NCI-H187 (cell line): ENCODE measurements around the gene HDAC9.

Experiments used
- DNase-seq, 2 experiments: peaks; one replicate each; lab custom pipeline; 2025; lab: John Stamatoyannopoulos, UW

HDAC9 gene

GRCh38 chr7:18558503-18558902, 63.0 kb downstream of the HDAC9 start:
- no peak for DNase-seq

DNA sequence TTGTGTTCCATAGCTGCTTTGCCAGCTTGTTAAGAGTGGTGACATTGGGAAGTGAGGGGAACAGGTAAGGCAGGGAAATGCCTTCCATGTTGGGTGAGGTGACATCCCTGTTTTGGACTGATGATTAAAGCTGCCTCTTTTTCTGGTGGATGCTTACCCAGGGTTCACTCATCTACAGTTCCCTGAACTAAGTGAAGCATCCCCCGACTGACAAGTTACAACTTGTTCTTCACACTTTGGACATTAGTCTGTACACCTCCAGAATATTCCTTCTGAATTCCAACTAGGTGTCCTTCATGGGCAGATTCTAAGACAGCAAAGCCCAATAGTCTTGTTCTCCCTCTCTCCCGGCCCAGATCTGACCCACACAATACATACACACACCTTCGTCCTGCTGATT, 63.4 kb downstream of the HDAC9 start:
- DNase-seq: no peak

DNA sequence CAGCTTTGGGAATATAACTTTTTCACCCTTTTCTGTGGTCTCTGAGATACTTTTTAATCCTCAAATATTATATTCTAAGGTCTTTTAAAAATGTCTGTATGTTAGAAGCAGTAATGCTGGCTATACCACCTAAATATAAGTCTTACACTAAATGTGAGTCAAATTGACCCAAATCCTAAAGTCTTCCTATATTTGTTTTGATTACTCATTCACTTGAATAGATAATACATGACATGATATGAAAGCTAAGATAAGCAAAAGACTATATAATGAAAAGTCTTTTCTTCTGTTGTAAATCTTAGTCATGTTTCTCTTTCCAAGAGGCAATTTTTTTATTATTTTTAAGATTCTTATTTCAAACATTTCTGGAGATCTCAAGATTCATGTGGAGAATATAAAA, 64.2 kb downstream of the HDAC9 start:
- no peak for DNase-seq

DNA sequence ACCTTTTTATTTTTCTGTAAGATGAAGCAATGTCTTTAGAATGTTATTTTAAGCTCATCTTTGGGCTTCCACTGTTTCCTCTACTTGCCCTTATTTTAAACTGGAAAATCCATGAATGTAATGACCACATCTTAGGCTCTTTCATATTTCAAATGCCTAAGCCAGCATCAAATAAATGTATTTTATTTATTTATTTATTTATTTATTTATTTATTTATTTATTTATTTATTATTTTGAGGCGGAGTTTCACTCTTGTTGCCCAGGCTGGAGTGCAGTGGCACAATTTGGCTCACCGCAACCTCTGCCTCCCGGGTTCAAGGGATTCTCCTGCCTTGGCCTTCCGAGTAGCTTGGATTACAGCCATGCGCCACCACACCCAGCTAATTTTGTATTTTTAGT, 69.2 kb downstream of the HDAC9 start:
- no peak for DNase-seq

DNA sequence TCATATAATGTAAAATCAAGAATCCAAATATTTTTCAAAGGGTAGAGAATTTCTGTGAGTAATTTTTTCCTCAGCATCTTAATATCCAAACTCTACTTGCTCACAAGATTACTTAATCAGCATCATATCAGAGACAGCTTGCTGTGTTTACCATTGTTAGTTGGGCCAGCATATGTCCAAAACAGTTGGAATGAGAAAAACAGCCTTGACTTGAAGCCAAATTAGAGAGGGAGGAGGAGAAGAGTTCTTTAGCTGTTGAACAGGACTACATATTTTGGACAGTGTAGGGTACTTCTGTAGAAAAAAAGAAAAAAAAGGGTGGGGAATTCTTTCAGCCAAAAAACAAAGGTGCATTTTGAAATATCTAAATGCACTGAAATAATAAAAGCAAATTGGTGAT, 69.8 kb downstream of the HDAC9 start:
- no peak for DNase-seq

DNA sequence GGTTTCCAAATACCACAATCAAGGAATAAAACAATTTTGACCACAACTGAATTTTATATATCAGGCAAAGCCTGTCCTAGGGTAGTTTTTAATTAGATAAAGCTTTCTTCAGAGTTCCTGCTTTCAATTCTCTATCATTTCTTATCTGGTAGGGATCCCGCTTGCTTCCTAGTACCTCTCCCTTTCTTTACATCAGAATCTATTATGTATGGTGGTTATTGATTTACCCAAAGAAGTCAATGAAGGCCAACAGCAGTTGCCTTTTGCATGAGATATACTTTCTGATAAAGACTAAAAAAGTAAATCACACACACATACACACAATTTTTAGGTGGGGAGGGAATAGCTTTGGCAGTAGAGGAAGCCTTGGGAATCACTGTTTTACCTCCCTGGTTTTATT, 70.7 kb downstream of the HDAC9 start:
- DNase-seq: no peak

- no peak for DNase-seq
Measured at GRCh38 chr7:18566829-18567228, 71.3 kb downstream of the HDAC9 start.

DNA sequence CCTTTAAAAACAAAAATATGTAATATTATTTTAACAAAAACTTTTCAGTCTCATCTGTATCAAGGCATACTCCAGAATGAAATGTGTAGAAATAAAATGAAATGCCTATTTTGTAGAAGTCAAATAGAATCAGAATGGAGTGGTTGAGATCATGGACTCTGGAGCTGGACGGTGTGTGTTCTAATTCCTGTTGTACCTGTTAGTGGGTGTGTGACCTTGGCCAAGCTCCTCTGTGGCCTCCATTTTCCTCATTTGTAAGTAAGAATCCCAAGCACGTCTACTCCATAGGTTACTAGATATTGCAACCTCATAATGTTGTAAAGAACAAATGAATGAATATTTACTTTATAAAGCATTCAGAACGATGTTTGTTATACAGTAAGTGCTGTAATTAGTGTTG, 74.9 kb downstream of the HDAC9 start:
- DNase-seq: no peak

DNA sequence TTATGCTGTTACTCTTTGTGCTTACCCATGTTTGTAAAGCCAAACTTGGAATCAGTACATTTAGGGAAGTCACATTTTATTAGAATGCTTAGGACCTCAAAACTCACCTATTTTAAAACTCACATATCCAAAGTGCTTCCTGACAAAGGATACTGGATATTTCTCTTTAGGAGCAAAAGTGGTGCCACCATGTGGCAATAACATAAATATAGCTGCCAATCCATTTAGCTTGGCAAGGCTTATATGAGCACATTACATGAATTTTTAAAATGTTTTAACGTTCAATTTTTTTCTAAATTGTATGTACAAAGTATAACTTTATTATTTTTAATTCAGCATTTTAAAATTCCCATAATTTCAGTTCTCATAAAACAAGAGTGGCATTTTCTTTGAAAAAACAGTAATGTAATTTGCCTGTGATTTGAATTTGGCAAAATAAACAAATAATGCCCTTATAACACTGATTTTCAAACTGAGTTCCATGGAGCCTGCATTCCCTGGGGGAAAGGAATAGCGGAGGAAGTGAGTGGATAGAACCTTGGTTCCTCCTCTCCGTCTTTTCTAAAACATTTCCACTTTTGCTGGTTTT, 75.4 kb downstream of the HDAC9 start:
- no peak for DNase-seq

DNA sequence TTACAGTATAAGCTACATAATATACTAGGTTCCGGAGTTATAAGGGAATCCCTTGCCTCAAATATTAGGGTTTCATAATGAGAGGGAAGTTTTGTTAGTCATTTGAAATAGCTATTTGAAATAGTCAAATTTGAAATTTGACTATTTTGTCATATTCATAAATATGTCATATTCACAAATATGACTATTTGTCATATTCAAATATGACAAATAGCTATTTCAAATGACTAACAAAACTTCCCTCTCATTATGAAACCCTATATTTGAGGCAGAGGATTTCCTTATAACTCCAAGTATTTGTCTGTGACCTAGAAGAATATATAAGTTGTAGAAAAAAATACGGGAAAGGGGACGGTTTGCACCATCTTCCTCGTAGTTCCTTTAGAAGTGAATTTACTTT, 76.6 kb downstream of the HDAC9 start:
- no peak for DNase-seq

DNA sequence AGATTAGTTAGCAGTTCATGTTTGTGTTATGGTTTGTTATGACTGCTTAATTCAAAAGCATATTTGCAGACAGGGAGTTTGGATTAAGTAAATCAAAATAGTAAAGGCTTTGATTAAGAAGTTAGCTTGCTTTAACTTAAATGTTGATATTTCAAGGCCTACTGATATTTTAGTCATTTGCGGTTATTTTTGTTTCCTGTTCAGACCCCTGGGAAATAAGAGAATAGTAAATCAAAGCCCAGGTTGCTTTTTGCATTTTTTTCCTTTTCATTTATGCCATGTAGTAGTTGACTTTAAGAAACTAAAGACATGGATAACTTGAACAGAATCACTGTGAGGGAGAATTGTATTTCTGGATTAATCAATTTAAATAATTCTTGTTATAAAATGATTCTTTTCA, 77.3 kb downstream of the HDAC9 start:
- no peak for DNase-seq

DNA sequence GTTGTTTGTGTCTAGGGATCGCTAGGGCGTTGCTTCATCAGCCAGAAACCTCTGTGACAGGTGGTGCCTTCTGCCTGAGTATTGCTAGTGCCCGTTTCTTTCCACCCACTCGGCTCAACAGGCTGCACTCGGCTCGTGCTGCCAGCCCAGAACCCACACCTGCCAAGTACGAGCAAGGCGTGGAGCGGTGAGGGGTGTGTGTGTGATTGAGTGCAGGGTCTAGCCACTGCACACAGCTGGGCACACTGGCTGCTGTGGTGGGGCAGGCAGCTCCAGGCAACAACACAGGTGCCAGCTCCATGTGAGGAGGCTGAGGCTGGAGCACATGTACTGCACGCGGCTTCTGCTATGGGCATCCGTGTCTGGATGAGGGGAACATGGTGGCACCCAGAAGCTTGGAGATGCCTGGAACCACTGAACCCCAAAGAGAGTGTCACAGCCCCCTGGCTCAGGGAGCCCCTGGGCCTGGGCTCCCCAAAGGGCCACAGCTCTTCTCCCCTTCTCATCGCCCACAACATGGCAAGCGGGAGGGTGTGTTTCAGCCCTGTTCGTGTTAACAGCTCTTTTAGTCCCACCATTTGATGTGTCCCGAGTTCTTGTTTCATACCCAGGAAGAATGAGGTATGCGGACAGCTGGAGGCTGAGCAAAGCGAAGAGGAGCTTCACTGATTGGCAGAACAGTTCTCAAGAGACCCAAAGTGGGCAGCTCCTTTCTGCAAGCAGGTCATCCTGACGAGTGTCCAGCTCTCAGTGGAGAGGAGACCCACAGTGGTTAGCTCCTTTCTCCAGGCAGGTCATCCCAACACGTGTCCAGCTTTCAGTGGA, 78.1 kb downstream of the HDAC9 start:
- no peak for DNase-seq

DNA sequence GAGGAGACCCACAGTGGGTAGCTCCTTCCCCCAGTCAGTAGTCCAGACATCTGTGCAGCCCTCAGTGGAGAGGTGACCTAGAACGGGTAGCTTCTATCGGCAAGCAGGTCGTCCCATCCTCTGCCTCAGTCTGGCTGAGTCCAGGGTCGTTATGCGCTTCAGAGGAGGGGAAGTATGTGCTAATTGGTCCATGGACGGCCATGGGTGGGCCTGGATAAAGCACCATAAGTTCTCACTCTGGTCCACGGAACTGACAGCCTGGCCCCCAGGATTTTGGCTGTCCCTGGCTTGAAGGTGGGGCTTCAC, 78.6 kb downstream of the HDAC9 start:
- DNase-seq: no peak

DNA sequence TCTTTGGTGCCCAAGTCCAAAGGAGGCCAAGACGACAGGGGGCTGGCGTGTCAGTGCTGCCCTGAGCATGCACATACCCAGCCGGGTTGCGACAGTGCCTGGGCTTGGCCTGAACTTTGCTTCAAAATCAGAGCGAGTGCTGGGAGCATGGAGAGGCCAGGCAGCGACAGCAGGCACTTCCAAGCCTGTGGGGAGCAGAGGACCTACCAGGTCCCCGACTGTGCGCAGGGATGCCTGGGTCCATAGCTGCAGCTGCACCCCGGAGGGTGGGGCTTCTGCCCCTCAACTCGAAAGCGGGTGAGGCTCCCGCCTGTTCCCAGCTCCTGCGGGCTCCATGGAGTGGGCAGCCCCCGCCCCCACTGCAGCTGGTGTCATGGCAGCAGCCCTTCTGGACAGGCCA, 79.1 kb downstream of the HDAC9 start:
- no peak for DNase-seq

DNA sequence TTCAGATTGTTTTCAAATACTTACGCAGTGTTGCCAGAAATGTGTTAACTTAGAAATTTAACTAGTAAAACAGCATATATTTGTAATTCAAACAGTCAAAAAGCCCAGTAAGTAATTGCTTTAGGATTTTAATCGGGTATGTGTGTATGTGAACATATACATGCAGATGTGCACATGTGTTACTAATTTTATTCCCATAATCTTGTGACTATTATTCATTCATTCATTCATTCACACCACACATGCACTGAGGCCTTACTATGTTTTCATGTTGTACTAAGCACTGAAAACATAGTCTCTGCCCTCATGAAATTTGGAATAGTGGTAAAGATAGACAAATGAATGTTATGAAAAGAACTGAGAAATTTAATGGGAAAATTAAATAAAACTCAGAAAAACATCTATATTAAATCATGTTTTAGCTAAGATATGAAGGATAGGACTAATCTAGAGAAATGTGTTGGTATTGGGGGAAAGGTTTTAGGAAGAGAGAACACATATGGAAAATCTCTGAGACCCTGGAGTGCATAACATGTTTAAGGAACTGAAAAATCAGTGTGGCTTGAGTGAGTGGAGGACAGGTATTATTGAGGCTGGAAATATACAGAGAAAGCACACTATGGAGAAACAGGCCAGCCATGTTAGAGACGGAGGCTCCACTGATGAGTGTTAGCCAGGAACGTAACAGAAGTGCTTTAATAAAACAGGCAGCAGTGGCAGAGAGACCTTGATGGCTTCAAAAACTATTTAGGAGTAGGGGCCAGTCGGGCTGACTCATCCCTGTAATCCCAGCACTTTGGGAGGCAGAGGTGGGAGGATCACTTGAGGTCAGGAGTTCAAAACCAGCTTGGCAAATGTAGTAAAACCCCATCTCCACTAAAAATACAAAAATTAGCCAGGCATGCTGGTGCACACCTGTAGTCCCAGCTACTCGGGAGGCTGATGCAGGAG, 80.3 kb downstream of the HDAC9 start:
- DNase-seq: no peak

GRCh38 chr7:18577096-18577771, 81.7 kb downstream of the HDAC9 start:
- no peak for DNase-seq

DNA sequence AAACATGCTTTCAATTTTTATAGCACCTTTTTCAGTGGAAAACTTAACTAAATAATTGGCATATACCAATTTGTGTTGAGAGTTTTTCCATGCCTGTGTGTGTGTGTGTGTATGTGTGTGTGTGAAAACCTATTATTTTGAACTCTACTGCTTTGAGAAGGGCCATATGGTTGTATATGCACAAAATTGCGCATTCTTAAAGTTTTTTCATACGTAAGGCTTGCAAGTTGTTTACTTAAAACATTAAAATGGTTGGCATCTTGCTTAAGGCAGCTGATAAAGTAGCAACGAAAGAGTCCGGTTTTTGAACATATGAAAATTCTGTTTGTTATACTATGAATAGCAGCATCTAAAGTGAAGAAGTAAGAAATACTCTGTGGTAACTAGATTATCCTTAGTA, 84.1 kb downstream of the HDAC9 start:
- DNase-seq: no peak

GRCh38 chr7:18580950-18581349, 85.4 kb downstream of the HDAC9 start:
- no peak for DNase-seq

DNA sequence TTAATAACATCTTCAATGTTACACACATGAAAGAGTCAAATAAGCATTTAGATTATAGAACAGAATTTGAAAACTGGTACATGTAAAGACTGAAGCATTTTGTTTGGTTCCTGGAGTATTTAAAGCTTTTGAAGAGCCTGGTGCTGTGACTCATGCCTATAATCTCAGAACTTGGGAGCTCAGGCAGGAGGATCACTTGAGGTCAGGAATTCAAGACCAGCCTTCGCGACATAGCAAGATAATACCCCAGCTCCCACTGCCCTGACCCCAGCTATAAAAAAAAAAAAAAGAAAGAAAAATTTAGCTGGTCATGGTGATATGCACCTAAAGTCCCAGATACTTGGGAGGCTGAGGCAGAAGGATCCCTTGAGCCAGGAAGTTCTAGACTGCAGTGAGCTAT, 87.8 kb downstream of the HDAC9 start:
- no peak for DNase-seq

DNA sequence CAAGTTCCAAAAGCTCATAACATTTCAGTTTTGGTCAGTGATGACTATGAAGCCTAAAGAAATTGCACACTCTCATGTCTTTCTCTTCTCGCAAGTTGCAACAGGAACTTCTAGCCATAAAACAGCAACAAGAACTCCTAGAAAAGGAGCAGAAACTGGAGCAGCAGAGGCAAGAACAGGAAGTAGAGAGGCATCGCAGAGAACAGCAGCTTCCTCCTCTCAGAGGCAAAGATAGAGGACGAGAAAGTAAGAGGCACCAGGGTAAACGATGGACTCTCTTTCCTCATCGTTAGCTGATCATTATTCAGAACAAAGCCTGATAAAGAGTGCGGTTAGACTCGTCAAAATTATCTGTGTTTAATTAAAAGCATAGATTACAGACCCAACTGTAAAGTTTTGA, 94.7 kb downstream of the HDAC9 start:
- DNase-seq: no peak

DNA sequence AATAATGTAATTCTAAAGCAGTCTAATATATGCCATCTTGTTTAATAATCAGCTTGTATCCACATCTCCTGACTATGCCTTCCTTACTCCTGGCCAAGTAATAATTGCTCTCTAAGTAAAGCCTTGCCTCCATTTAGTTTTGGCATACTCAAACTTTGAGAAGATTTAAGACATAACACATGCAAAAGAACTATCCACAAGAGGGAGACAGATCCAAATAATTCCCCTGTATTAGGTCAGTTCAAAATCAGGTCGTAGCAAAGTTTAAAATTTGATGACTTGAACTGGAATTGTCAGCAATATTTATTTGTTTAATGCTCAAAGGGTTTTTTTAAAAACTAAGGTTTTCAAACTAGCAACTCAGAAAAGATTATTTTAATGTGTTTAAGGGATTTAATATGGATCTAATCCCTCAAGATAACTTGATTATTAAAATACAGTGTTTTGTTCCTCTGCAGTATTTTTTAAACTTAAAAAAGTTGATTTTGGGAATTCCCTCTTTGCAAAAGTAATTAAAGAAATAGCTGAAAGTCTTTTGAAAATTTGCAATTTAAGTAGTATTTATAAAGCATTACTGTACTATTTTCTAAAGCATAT, 95.3 kb downstream of the HDAC9 start:
- no peak for DNase-seq
